ENCODE measurements around the gene SLC25A47. TPM values are rescaled to one million over a fixed set of nuclear protein-coding genes. Genes with fewer than 3 reads are reported as not detected.

SLC25A47 gene
- total RNA-seq, 2 donors from 2014 or later, result not detected

GRCh38 chr14:100358396-100358795 is 35.3 kb downstream of the SLC25A47 start:
- peaks cover 0 to 16% of the 10 kb centered on the region in 2 donors for H3K36me3 ChIP-seq (replicated peaks in 1 of 2; ENCODE audit: insufficient read depth in 1 of 2, low read depth in 2 of 2)
- intact Hi-C loops (cut with DNase I), result no loop called here

GRCh38 chr14:100359111-100359510 is 36.0 kb downstream of the SLC25A47 start:
- no peaks in the 10 kb centered on the region for H3K9me3 ChIP-seq
- no peak for ATAC-seq
- DNase-seq, result no peak
- intact Hi-C loops (cut with DNase I), result no loop called here
- TF ChIP-seq CTCF (IDR thresholded peaks at IDR 0.05), result no peak
- TF ChIP-seq POLR2A (IDR thresholded peaks at IDR 0.05), result no peak
- 87 to 91% methylated on average over 2 of the region's 2 CpGs for WGBS, 2 donors
- no peak overlapping the region for H3K4me3 ChIP-seq
- no peaks in the 10 kb centered on the region for H3K27me3 ChIP-seq
- H3K36me3 ChIP-seq (replicated peaks in 1 of 2; ENCODE audit: insufficient read depth in 1 of 2, low read depth in 2 of 2), result peaks cover 0 to 12% of the 10 kb centered on the region in 2 donors
- H3K4me1 ChIP-seq, result no peaks in the 10 kb centered on the region
- no peak overlapping the region for H3K27ac ChIP-seq

More at GRCh38 chr14:100358396-100358795, 35.3 kb downstream of the SLC25A47 start:
- WGBS, 2 donors, result 98% methylated on average over 2 of the region's 2 CpGs
- TF ChIP-seq CTCF (IDR thresholded peaks at IDR 0.05) (no peak), POLR2A (IDR thresholded peaks at IDR 0.05) (no peak)
- Histone ChIP-seq H3K4me3 (no peak overlapping the region), H3K4me1 (no peaks in the 10 kb centered on the region), H3K27me3 (no peaks in the 10 kb centered on the region), H3K9me3 (no peaks in the 10 kb centered on the region), H3K27ac (no peak overlapping the region)
- no peak for ATAC-seq
- DNase-seq, result no peak

- ATAC-seq, result no peak
- Histone ChIP-seq H3K4me3 (no peak overlapping the region), H3K36me3 (replicated peaks in 1 of 2; ENCODE audit: insufficient read depth in 1 of 2, low read depth in 2 of 2) (peaks cover 0 to 12% of the 10 kb centered on the region in 2 donors), H3K9me3 (no peaks in the 10 kb centered on the region), H3K27me3 (no peaks in the 10 kb centered on the region), H3K4me1 (no peaks in the 10 kb centered on the region), H3K27ac (no peak overlapping the region)
- intact Hi-C loops (cut with DNase I), result no loop called here
- DNase-seq, result no peak
- WGBS, 2 donors, result 72 to 88% methylated on average over 4 of the region's 4 CpGs
- TF ChIP-seq CTCF (IDR thresholded peaks at IDR 0.05), result no peak
- no peak for TF ChIP-seq POLR2A (IDR thresholded peaks at IDR 0.05)
Measured at GRCh38 chr14:100359881-100360280, 36.7 kb downstream of the SLC25A47 start.

DNA sequence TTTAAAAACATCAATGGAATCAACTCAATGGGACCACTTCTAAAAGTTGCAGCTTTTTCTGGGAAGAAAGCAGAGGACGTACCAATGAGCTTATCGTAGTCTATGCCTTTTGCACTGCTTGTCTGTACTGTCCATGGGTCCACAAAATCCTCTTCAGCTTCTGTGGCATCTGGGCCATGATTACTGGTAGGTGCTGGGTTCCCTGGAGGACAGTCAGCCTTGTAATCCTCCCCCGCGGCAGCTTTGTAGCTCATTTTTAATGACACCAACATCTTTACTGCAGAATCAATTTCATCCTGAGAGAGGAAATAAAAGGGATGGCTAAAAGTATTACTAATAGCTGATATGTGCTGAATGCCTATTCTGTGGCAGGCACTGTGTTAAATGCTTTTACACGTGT is 38.5 kb downstream of the SLC25A47 start:
- no peaks in the 10 kb centered on the region for H3K4me1 ChIP-seq
- H3K36me3 ChIP-seq (replicated peaks in 1 of 2; ENCODE audit: insufficient read depth in 1 of 2, low read depth in 2 of 2), result peaks cover 0 to 12% of the 10 kb centered on the region in 2 donors

More for the DNA sequence above, 38.5 kb downstream of the SLC25A47 start:
- Histone ChIP-seq H3K27ac (no peak overlapping the region), H3K4me3 (no peak overlapping the region), H3K9me3 (no peaks in the 10 kb centered on the region), H3K27me3 (no peaks in the 10 kb centered on the region)
- WGBS, 2 donors, result 91 to 97% methylated on average over 5 of the region's 5 CpGs
- no peak for TF ChIP-seq POLR2A (IDR thresholded peaks at IDR 0.05)
- TF ChIP-seq CTCF (IDR thresholded peaks at IDR 0.05), result no peak
- intact Hi-C loops (cut with DNase I), result no loop called here
- ATAC-seq (no peak), DNase-seq (no peak)

Data from body of pancreas (tissue), 4 donors.